ENCODE data around the gene RGS2.

Gene RGS2

DNA sequence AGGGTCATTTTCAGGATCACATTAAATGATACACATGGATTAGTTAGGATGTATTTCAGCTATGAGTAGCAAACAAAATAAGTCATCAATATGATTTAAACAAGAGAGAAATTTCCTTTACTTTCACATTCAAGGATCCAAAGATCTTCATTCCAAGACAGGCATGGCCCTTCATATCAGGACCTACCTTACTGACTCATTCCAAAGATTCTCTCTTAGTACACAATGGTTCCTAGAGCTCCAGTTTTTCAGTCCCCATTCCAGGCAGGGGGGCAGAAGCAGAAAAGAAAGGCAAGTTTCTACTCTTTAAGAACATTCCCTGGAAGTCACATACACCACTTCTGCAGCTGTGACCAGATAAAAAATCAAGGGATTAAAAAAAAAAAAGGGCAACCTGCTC lies 23.7 kb downstream of the RGS2 start:
- no peak for DNase-seq

DNA sequence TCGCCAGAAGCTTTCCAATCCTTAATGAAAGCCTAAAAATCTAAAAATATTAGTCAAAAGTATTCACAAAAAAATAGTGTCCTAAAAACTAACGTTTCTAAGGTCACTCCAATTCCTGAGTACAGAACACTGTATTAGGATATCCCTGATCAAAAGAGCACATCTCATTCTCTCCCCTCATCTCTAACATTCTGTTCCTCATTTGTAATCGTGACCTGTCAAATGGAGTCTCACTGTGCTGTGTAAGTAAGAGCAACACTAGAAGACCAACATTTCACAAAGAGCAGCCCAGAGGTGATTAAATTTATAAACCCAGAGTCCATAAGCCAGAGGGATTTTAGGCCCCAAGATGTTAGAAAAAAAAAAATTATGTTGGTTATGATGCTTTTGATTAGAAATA lies 26.3 kb downstream of the RGS2 start:
- DNase-seq: no peak

DNA sequence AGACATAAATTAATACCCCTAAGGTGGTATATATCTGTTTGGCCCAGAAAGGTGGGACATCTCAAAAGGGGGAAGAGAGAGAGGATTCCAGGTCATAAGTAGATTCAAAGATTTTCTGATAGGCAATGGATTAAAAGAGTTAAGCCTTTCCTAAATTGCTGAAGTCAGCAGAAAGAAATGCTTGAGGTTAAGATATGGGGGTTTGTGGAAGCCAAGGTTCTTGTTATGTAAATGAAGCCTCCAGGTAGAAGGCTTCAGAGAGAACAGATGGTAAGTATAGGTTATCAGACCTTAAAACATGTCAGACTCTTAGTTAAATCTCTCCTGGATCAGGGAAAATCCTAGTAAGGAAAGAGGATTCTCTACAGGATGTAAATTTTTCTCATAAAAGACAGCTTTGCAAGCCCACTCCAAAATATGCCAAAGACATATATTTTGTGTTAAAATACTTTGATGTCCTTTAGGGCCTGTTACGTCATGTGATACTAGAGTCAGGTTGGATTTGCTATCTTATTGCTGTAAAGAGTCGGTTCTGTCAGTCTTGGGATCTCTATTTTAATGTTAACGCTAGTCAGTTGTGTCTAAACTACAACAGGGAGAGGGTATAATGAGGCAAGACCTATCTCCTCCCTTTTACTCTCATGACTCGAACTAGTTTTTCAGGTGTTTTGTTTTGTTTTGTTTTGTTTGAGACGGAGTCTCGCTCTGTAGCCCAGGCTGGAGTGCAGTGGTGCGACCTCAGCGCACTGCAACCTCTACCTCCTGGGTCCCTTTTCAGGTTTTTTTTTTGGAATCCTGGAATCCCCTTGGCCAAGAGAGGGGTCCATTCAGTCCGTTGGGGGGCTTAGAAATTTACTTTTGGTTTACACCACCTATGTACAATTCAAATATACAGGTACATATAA lies 30.6 kb downstream of the RGS2 start:
- DNase-seq: no peak

DNA sequence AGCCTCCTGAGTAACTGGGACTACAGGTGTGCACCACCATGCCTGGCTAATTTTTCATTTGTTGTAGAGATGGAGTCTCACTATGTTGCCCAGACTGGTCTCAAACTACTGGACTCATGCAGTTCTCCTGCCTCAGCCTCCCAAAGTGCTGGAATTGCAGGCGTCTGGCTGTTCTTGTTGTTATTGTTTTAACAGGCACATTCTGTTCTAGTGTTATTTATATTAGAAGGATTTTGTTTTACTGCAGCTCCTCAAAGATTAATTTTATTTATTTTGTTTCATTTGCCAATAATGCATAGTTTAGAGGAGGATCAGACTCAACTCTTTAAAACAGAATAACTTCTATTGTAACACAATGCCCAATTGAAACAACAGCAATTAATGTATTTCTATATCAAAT lies 35.5 kb downstream of the RGS2 start:
- DNase-seq: no peak

DNA sequence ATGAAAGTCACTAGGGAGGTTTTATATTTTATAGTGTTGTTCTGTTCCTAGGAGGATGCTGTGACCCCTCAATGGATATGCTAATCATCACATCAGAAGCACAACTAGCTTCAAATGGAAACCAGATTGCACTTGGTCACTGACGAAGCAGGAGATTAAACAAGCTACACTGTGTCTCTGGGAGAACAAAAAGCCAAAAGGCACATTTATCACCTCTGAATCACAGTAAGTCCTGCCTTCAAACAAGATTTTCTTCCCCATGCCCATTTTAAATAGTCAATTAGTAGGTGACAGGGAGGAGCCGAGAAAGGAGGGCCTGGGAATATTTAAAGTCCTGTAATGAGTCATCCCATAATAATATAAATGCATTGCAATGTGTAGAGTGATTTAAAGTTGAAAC lies 38.1 kb downstream of the RGS2 start:
- no peak for DNase-seq

DNA sequence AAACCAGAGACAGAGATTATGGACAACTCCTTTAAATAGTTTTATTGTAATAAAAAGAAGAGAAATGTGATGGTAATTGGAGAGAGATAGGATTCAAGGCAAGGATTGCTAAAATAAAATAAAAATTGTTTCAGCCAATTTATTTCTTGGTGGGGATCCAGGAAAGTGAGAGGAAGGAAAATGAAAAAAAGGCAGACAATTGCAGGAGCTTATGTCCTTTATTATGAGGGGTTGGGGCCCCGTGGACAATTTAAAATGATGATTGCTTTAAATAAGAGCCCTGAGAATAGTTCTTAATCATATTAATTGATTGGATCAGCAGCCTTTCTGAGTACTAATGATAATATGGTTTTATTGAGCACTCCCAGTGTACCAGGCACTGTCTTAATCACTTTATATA lies 40.2 kb downstream of the RGS2 start:
- no peak for DNase-seq

DNA sequence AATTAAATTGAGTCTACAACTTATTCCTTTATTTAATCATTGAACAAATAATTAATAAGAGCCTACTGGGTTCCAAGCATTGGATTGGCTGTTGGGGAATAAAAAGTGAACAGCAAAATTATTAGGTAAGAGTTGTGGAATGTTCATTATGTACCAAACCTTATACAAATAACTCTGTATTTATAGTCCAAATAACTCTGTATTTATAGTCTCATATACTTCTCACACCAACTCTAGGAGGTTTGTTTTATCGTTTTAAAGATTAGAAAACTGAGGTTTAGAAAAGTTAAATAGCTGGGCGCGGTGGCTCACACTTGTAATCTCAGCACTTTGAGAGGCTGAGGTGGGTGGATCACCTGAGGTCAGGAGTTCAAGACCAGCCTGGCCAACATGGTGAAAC lies 40.6 kb downstream of the RGS2 start:
- no peak for DNase-seq

DNA sequence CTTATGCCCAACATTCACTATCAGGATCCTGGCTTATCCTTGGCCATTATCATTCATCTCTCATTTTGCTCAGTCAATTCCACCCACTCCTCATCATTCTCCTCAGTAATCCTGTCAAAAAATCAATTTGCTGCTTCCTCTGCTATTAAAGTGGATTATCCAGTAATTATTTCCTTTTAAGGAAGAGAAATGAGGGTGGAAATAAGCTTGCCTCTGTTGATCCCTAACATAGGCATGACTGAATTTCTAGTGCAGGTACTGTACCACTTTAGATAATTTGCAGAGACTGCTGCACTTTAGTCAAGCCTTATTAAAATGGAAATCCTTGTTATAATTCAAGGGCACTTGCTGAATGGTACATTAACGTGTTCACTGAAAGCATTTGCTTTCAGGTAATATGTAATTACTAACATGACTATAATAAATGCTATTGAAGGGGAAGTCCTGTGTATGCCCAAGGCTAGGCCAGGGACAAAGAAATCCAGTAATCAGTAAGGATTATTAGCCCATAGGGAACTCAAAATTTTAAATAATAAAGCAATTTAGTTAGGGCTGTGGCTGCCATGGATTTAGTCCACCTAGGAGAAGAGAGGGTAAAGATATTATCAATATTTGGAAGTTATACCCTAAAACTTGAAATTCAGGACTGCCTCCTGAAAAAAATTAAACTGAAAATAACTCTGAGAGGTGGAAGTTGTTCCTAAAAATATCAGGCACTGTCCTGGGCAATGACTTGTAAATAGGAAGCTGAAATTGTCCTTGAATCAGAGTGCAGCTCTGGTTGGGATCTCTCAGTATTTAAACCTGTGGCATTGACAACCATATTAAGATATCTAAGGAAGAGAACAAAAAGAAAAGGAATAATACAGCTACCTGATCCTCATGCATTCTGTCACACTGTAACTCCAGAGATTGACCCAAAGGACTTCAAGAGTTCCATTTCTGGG lies 43.4 kb downstream of the RGS2 start:
- no peak for DNase-seq

DNA sequence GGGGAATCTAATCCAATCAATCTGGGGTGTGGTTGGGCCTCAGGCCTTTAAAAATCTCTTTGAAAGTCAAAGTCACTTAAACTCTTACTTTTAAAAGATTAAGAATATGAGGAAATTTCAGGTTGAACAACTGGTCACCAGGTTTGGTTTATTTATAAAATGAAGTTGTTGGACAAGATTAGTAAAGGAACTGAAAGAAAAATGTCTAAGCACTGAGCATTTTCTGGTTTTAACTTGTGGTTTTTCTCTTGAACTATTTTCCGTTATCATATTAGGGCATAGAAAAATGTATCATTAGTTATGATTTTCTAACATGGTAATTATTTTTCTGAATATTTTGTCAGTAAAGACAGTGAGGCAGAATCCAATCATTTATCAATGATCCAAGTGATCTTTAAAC lies 49.6 kb downstream of the RGS2 start:
- no peak for DNase-seq

DNA sequence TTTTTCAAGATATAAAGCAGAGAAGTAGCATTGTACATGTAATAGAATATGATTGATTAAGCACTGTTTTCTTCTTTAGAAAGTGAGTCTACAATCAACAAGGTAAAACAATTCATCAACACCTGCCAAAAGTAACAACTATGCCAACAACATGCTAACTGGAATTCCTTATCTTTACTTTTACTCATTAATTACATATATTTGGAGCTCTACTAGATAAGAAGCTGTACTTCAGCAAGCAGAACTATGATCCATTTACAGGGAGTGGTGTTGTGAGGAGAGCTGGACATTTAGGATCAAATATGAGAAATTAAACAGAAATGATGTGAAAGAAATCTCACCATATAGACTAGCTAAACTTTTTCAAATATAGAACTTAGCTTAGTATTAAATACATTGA lies 51.0 kb downstream of the RGS2 start:
- no peak for DNase-seq

DNA sequence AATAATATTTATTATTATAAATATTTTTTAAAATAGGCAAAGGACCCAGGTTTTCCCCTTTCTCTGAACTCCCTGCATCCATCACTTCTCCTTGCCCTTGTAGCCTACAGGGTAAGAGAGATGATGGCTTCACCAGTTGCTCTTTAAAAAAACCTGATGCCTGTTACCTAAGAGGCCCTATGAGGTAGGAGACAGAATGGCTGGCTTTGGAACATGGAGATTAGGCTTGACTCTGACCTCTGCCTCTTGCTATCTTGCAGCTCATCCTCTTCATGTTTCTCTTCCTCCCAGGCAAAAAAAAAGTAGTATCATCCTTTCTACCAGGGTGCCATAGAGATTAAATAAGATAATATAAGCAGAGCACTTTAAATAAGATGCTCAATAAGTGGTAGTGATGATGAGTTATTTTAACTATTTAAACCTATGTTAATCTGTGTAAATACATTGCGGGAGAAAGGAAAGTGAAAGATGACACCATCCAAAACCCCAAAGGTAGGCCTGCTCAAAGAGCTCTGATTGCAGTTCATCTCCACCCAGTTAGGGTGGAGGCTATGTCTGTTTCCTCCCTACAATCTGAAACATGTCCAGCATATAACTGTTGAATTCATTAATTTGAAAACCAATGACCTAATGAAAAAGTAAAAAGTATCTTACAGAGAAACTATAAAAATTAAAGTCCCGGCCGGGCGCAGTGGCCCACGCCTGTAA lies 51.8 kb downstream of the RGS2 start:
- no peak for DNase-seq

DNA sequence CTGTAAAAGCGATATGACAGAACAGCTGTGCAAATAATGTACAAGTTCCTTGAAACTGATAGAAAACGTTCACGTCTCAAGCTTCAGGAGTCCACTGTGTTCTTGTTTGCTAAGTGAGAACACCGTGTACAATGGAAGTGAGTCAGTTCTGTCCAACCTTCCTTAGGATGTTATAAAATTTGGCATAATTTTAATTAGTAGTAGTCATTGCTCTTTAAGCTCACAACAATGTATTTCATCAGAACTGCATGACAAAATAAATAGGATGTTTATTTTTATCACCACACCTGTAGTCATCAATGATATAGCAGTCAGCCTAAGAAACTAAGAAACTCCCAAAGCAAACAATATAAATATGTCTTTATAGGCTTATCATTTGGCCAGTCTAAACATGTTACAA lies 53.0 kb downstream of the RGS2 start:
- DNase-seq: no peak
